Measurements from ENCODE around the gene TOP3B. TPM values are rescaled to one million over a fixed set of nuclear protein-coding genes. Genes with fewer than 3 reads are reported as not detected.

The TOP3B gene
- total RNA-seq, 3 donors from 2014 or later: 39.3 to 45.2 (median 41.3) TPM

- peaks cover 12% of the 10 kb centered on the region for H3K4me1 Mint-ChIP-seq (ENCODE audit: low read depth)
- no peaks in the 10 kb centered on the region for H3K27me3 Mint-ChIP-seq (ENCODE audit: low read depth)
- no peaks in the 10 kb centered on the region for H3K36me3 Mint-ChIP-seq (ENCODE audit: insufficient read depth)
- ATAC-seq: peak; percentile 88
- peak; percentile 91 for DNase-seq
- no peaks in the 10 kb centered on the region for H3K9me3 Mint-ChIP-seq
- H3K4me3 Mint-ChIP-seq: peak within 1 kb of the TSS; percentile 82
These were observed 29.7 kb downstream of the TOP3B start, which contains the start of gene PPM1F for GRCh38 chr22:21952586-21953571. TSS of gene PPM1F (minus strand) at chr22:21952848. CDS start at chr22:21946048, 6,800 bp downstream.

GRCh38 chr22:21951931-21952465, 30.6 kb downstream of the TOP3B start:
- ATAC-seq (peak; percentile 19 to 27), DNase-seq (no peak)
- no peaks in the 10 kb centered on the region for H3K9me3 Mint-ChIP-seq
- peak overlapping the region; percentile 82 for H3K4me3 Mint-ChIP-seq
- no peaks in the 10 kb centered on the region for H3K36me3 Mint-ChIP-seq (ENCODE audit: insufficient read depth)
- peaks cover 12% of the 10 kb centered on the region for H3K4me1 Mint-ChIP-seq (ENCODE audit: low read depth)
- no peaks in the 10 kb centered on the region for H3K27me3 Mint-ChIP-seq (ENCODE audit: low read depth)

GRCh38 chr22:21951062-21951461, 31.5 kb downstream of the TOP3B start:
- no peak for ATAC-seq
- Mint-ChIP-seq H3K27me3 (ENCODE audit: low read depth) (no peaks in the 10 kb centered on the region), H3K9me3 (no peaks in the 10 kb centered on the region), H3K4me1 (ENCODE audit: low read depth) (peaks cover 12% of the 10 kb centered on the region), H3K4me3 (peak overlapping the region; percentile 82), H3K36me3 (ENCODE audit: insufficient read depth) (no peaks in the 10 kb centered on the region)
- DNase-seq: no peak

- no peak for DNase-seq
- Mint-ChIP-seq H3K27me3 (ENCODE audit: low read depth) (no peaks in the 10 kb centered on the region), H3K36me3 (ENCODE audit: insufficient read depth) (peaks cover under 1% of the 10 kb centered on the region), H3K9me3 (no peaks in the 10 kb centered on the region), H3K4me1 (ENCODE audit: low read depth) (peaks cover 12% of the 10 kb centered on the region), H3K4me3 (no peak overlapping the region)
- no peak for ATAC-seq
These were observed 32.6 kb downstream of the TOP3B start for GRCh38 chr22:21949948-21950347.

GRCh38 chr22:21949569-21949918, 33.0 kb downstream of the TOP3B start:
- H3K4me1 Mint-ChIP-seq (ENCODE audit: low read depth): peaks cover 12% of the 10 kb centered on the region
- no peaks in the 10 kb centered on the region for H3K27me3 Mint-ChIP-seq (ENCODE audit: low read depth)
- ATAC-seq (no peak), DNase-seq (no peak)
- peaks cover 3% of the 10 kb centered on the region for H3K36me3 Mint-ChIP-seq (ENCODE audit: insufficient read depth)
- no peaks in the 10 kb centered on the region for H3K9me3 Mint-ChIP-seq
- H3K4me3 Mint-ChIP-seq: no peak overlapping the region

GRCh38 chr22:21948824-21949568, 33.6 kb downstream of the TOP3B start:
- Mint-ChIP-seq H3K36me3 (ENCODE audit: insufficient read depth) (peaks cover 3% of the 10 kb centered on the region), H3K9me3 (no peaks in the 10 kb centered on the region), H3K4me1 (ENCODE audit: low read depth) (peaks cover 12% of the 10 kb centered on the region), H3K27me3 (ENCODE audit: low read depth) (no peaks in the 10 kb centered on the region), H3K4me3 (no peak overlapping the region)
- ATAC-seq (no peak), DNase-seq (no peak)

- Mint-ChIP-seq H3K4me3 (no peak overlapping the region), H3K36me3 (ENCODE audit: insufficient read depth) (peaks cover 3% of the 10 kb centered on the region), H3K4me1 (ENCODE audit: low read depth) (peaks cover 12% of the 10 kb centered on the region), H3K9me3 (no peaks in the 10 kb centered on the region), H3K27me3 (ENCODE audit: low read depth) (no peaks in the 10 kb centered on the region)
- ATAC-seq (no peak), DNase-seq (no peak)
These were observed 34.2 kb downstream of the TOP3B start for GRCh38 chr22:21948390-21948789.

GRCh38 chr22:21947040-21948014, 35.3 kb downstream of the TOP3B start:
- Mint-ChIP-seq H3K4me3 (no peak overlapping the region), H3K4me1 (ENCODE audit: low read depth) (peaks cover 17% of the 10 kb centered on the region), H3K27me3 (ENCODE audit: low read depth) (no peaks in the 10 kb centered on the region), H3K36me3 (ENCODE audit: insufficient read depth) (peaks cover 3% of the 10 kb centered on the region), H3K9me3 (no peaks in the 10 kb centered on the region)
- no peak for ATAC-seq
- DNase-seq: no peak

GRCh38 chr22:21946262-21946925, 36.2 kb downstream of the TOP3B start:
- DNase-seq (no peak), ATAC-seq (no peak)
- peaks cover 3% of the 10 kb centered on the region for H3K36me3 Mint-ChIP-seq (ENCODE audit: insufficient read depth)
- no peaks in the 10 kb centered on the region for H3K9me3 Mint-ChIP-seq
- H3K4me3 Mint-ChIP-seq: no peak overlapping the region
- H3K4me1 Mint-ChIP-seq (ENCODE audit: low read depth): peaks cover 18% of the 10 kb centered on the region
- H3K27me3 Mint-ChIP-seq (ENCODE audit: low read depth): no peaks in the 10 kb centered on the region

- H3K9me3 Mint-ChIP-seq: no peaks in the 10 kb centered on the region
- DNase-seq (no peak), ATAC-seq (no peak)
- H3K36me3 Mint-ChIP-seq (ENCODE audit: insufficient read depth): peaks cover 3% of the 10 kb centered on the region
- H3K27me3 Mint-ChIP-seq (ENCODE audit: low read depth): no peaks in the 10 kb centered on the region
- H3K4me1 Mint-ChIP-seq (ENCODE audit: low read depth): peaks cover 18% of the 10 kb centered on the region
- no peak overlapping the region for H3K4me3 Mint-ChIP-seq
These were observed 36.9 kb downstream of the TOP3B start for GRCh38 chr22:21945453-21946261.

GRCh38 chr22:21944871-21945270, 37.7 kb downstream of the TOP3B start:
- ATAC-seq: no peak

GRCh38 chr22:21943571-21944448, 38.8 kb downstream of the TOP3B start:
- Mint-ChIP-seq H3K4me1 (ENCODE audit: low read depth) (peaks cover 23% of the 10 kb centered on the region), H3K9me3 (no peaks in the 10 kb centered on the region)

More at GRCh38 chr22:21944871-21945270, 37.7 kb downstream of the TOP3B start:
- no peaks in the 10 kb centered on the region for H3K27me3 Mint-ChIP-seq (ENCODE audit: low read depth)
- DNase-seq: no peak
- no peak overlapping the region for H3K4me3 Mint-ChIP-seq
- peaks cover 18% of the 10 kb centered on the region for H3K4me1 Mint-ChIP-seq (ENCODE audit: low read depth)
- H3K36me3 Mint-ChIP-seq (ENCODE audit: insufficient read depth): peaks cover 3% of the 10 kb centered on the region
- no peaks in the 10 kb centered on the region for H3K9me3 Mint-ChIP-seq

More at GRCh38 chr22:21943571-21944448, 38.8 kb downstream of the TOP3B start:
- no peak for ATAC-seq
- Mint-ChIP-seq H3K36me3 (ENCODE audit: insufficient read depth) (peaks cover 3% of the 10 kb centered on the region), H3K27me3 (ENCODE audit: low read depth) (no peaks in the 10 kb centered on the region), H3K4me3 (no peak overlapping the region)
- DNase-seq: no peak
